HL-60/S4 treated with phorbol 12-myristate 13-acetate at 8.2 ng/mL for 4 days and 3 days (cell line): ENCODE data around the gene HECW1.
"Not testable (repeated sequence)": the region's sequence is repeated elsewhere in the genome, so short reads cannot be mapped to it uniquely, and the experiment has no call there.

Source experiments
- in situ Hi-C: fragments of 300-500 bp; cut with MboI; formaldehyde crosslinking; loops from 2 replicates; pipeline ENCODE4 v1.15.0; 2022; ENCODE audit warnings: low sequenced_read_pairs

The HECW1 gene

GRCh38 chr7:43111630-43112458 lies 603 bp upstream of the HECW1 start:
- in situ Hi-C loops, result no loop called here

- in situ Hi-C loops, result no loop called here
Measured at GRCh38 chr7:43112941-43113621, 634 bp downstream of the HECW1 start.

- in situ Hi-C loops, result no loop called here
Measured at GRCh38 chr7:43113622-43114457, 1.4 kb downstream of the HECW1 start.

- in situ Hi-C loops, result no loop called here
Measured at GRCh38 chr7:43114458-43114780, 2.0 kb downstream of the HECW1 start.

- in situ Hi-C loops, result no loop called here
Measured at GRCh38 chr7:43116451-43116850, 4.0 kb downstream of the HECW1 start.

GRCh38 chr7:43117095-43117494 lies 4.6 kb downstream of the HECW1 start:
- in situ Hi-C loops, result no loop called here

GRCh38 chr7:43117861-43118260 lies 5.4 kb downstream of the HECW1 start:
- in situ Hi-C loops, result no loop called here

- in situ Hi-C loops, result no loop called here
Measured at GRCh38 chr7:43118313-43118712, 5.9 kb downstream of the HECW1 start.

- in situ Hi-C loops, result no loop called here
Measured at GRCh38 chr7:43119371-43120075, 7.1 kb downstream of the HECW1 start.

- in situ Hi-C loops, result no loop called here
Measured at GRCh38 chr7:43121973-43122372, 9.5 kb downstream of the HECW1 start.

- in situ Hi-C loops, result no loop called here
Measured at GRCh38 chr7:43123457-43123856, 11.0 kb downstream of the HECW1 start.

GRCh38 chr7:43124388-43124787 lies 11.9 kb downstream of the HECW1 start:
- in situ Hi-C loops, result no loop called here

GRCh38 chr7:43130347-43130746 lies 17.9 kb downstream of the HECW1 start:
- in situ Hi-C loops, result no loop called here

- in situ Hi-C loops, result no loop called here
Measured at GRCh38 chr7:43135129-43135528, 22.7 kb downstream of the HECW1 start.

- in situ Hi-C loops, result no loop called here
Measured at GRCh38 chr7:43136064-43136463, 23.6 kb downstream of the HECW1 start.

- in situ Hi-C loops, result not testable (repeated sequence)
Measured at GRCh38 chr7:43137121-43137744, 24.8 kb downstream of the HECW1 start.

- in situ Hi-C loops, result no loop called here
Measured at GRCh38 chr7:43137811-43138210, 25.4 kb downstream of the HECW1 start.

GRCh38 chr7:43138710-43139109 lies 26.3 kb downstream of the HECW1 start:
- in situ Hi-C loops, result no loop called here

GRCh38 chr7:43139137-43139536 lies 26.7 kb downstream of the HECW1 start:
- in situ Hi-C loops, result no loop called here

GRCh38 chr7:43140186-43140585 lies 27.7 kb downstream of the HECW1 start:
- in situ Hi-C loops, result no loop called here

GRCh38 chr7:43141091-43141490 lies 28.6 kb downstream of the HECW1 start:
- in situ Hi-C loops, result no loop called here
